AG04450 (cell line): Measurements from ENCODE around the gene CEMIP2. TPM values are rescaled to one million over a fixed set of nuclear protein-coding genes. Genes with fewer than 3 reads are reported as not detected.

ENCODE experiments used
- CTCF ChIA-PET: fragments of 300-600, 350-600 bp; formaldehyde crosslinking; extraction: SDS; loops from one replicate; lab custom pipeline; 2022; ENCODE audit warnings: antibody characterized with exemption, inconsistent platforms; lab: Charles Lee
- POLR2A ChIA-PET: fragments of 350-600 bp; formaldehyde crosslinking; extraction: SDS; loops from one replicate; lab custom pipeline; 2021; ENCODE audit warnings: antibody characterized with exemption, inconsistent platforms; lab: Yijun Ruan, JAX
- DNase-seq: peaks from one replicate; pipeline ENCODE4 v3.0.0-alpha.2; 2011; ENCODE audit warnings: low read depth, low spot score
- H3K27ac ChIP-seq: one replicate; pipeline ENCODE4 v1.5.1; 2012; ENCODE audit warnings: low read depth, low read length, control low read depth
- H3K27me3 ChIP-seq: one replicate; pipeline ENCODE4 v1.6.0; 2012; ENCODE audit warnings: low read length; ENCODE audit not compliant: control insufficient read depth, insufficient read depth
- H3K4me3 ChIP-seq: 2 replicates; pipeline ENCODE4 v1.5.1; 2011; ENCODE audit warnings: mild to moderate bottlenecking, low read depth, low read length, control low read depth
- H3K9me3 ChIP-seq: 2 replicates; pipeline ENCODE4 v1.5.1; 2012; ENCODE audit warnings: low read length; ENCODE audit not compliant: control insufficient read depth, insufficient read depth
- CTCF ChIP-seq: IDR thresholded peaks from 2 replicates; pipeline ENCODE4 v1.5.1; 2011; ENCODE audit warnings: low read depth, low read length, control low read depth, inconsistent platforms
- polyA plus RNA-seq: library from polyadenylated mRNA; depleted of rRNA; stranded (reverse); fragments of >200 nt; gene quantifications from 2 replicates; pipeline ENCODE4 v1.2.3, GENCODE V29; 2011

The CEMIP2 gene
- polyA plus RNA-seq, 1 experiment, result 54.4 TPM

- Histone ChIP-seq H3K4me3 (peak overlapping the region; percentile 73), H3K27ac (no peak overlapping the region), H3K27me3 (no peaks in the 10 kb centered on the region), H3K9me3 (no peaks in the 10 kb centered on the region; the same call in 1 of the 2 replicates)
- POLR2A ChIA-PET, result interaction anchor here (0.6 to 2.8 kb wide), 7 partner anchors 14 to 142 kb away, joined by 3 to 9 read pairs (median 6); partner anchors contain the start of genes ABHD17B and C9orf85
- no peak for DNase-seq
- CTCF ChIA-PET, result interaction anchor here (0.7 to 2.8 kb wide), 4 partner anchors 50 to 485 kb away, joined by 3 to 26 read pairs (median 4); no protein-coding TSS in a partner anchor
- TF ChIP-seq CTCF, result no peak
These were observed 1.2 kb upstream of the CEMIP2 start for GRCh38 chr9:71769175-71770161.

- TF ChIP-seq CTCF, result no peak
- no peaks in the 10 kb centered on the region; the same call in 1 of the 2 replicates for H3K9me3 ChIP-seq
- ChIA-PET CTCF (interaction anchor here (1.4 to 2.2 kb wide), 3 partner anchors 51 to 163 kb away, joined by 7 to 18 read pairs (median 9); no protein-coding TSS in a partner anchor), POLR2A (interaction anchor here (0.6 to 2.8 kb wide), 7 partner anchors 13 to 159 kb away, joined by 3 to 9 read pairs (median 4); partner anchors contain the start of genes ABHD17B and C9orf85)
- no peaks in the 10 kb centered on the region for H3K27me3 ChIP-seq
- DNase-seq, result no peak
- H3K27ac ChIP-seq, result peak overlapping the region; percentile 93
- peak overlapping the region; percentile 84 for H3K4me3 ChIP-seq
These were observed 464 bp downstream of the CEMIP2 start for GRCh38 chr9:71767776-71768321.

GRCh38 chr9:71767163-71767775, 1.0 kb downstream of the CEMIP2 start:
- TF ChIP-seq CTCF, result no peak
- H3K4me3 ChIP-seq, result peak overlapping the region; percentile 84
- ChIA-PET POLR2A (interaction anchor here (1.1 to 2.8 kb wide), 4 partner anchors 20 to 144 kb away, joined by 3 to 9 read pairs (median 6); partner anchors contain the start of genes ABHD17B and C9orf85), CTCF (interaction anchor here (0.9 to 2.2 kb wide), 6 partner anchors 39 to 482 kb away, joined by 3 to 18 read pairs (median 6); no protein-coding TSS in a partner anchor)
- no peaks in the 10 kb centered on the region for H3K27me3 ChIP-seq
- H3K27ac ChIP-seq, result peak overlapping the region; percentile 93
- no peaks in the 10 kb centered on the region; the same call in 1 of the 2 replicates for H3K9me3 ChIP-seq
- no peak for DNase-seq

- ChIA-PET POLR2A (interaction anchor here (1.4 to 2.8 kb wide), 2 partner anchors 19 to 50 kb away, joined by 4 to 9 read pairs; no protein-coding TSS in a partner anchor), CTCF (interaction anchor here (0.9 to 2.2 kb wide), 5 partner anchors 40 to 481 kb away, joined by 3 to 18 read pairs (median 4); no protein-coding TSS in a partner anchor)
- H3K27ac ChIP-seq, result no peak overlapping the region
- no peaks in the 10 kb centered on the region; the same call in 1 of the 2 replicates for H3K9me3 ChIP-seq
- no peaks in the 10 kb centered on the region for H3K27me3 ChIP-seq
- no peak for DNase-seq
- TF ChIP-seq CTCF, result no peak
- H3K4me3 ChIP-seq, result peak overlapping the region; percentile 84
These were observed 1.6 kb downstream of the CEMIP2 start for GRCh38 chr9:71766663-71767062.
